RKO (cell line): ENCODE measurements around the gene GRK6.

Experiments
- DNase-seq: peaks from one replicate; pipeline ENCODE4 v3.0.0-alpha.2; 2016; ENCODE audit warnings: low spot score

Gene GRK6

GRCh38 chr5:177440211-177440989, 13.9 kb downstream of the GRK6 start:
- no peak for DNase-seq

DNA sequence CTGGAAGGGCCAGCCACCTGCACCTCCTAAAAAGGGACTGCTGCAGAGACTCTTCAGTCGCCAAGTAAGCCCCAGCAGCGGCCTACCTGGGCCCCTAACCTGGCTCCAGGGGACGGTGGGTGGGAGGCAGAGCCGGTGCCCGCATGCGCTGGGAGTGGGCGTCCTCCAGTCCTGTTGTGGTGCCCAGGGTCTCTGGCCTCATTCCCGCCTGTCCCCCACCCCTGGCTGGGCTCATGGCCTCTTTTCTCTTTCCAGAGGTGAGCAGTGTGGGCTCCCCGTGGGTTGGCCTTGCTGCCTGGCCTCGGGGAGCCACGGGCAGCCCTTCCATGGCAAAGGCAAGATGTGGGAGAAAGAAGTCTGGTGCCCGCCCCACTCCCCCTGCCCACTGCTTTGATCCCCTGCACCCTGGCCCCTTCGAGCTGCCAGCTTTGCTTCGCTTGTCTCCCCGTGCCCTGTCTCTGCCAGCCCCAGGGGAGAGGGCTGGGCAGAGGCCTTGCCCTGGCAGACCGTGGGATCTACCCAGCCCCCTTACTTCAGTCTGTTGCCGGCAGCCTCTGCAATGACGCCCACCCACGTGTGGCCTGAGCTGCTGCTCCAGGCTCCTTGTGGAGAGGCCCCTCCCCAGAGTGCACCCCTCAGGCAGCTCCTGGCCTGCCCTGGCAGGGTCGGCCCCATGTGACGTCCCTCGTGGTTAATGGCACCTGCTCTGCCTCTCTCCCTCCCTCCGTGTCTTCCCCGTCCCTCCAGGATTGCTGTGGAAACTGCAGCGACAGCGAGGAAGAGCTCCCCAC, 14.7 kb downstream of the GRK6 start:
- no peak for DNase-seq

DNA sequence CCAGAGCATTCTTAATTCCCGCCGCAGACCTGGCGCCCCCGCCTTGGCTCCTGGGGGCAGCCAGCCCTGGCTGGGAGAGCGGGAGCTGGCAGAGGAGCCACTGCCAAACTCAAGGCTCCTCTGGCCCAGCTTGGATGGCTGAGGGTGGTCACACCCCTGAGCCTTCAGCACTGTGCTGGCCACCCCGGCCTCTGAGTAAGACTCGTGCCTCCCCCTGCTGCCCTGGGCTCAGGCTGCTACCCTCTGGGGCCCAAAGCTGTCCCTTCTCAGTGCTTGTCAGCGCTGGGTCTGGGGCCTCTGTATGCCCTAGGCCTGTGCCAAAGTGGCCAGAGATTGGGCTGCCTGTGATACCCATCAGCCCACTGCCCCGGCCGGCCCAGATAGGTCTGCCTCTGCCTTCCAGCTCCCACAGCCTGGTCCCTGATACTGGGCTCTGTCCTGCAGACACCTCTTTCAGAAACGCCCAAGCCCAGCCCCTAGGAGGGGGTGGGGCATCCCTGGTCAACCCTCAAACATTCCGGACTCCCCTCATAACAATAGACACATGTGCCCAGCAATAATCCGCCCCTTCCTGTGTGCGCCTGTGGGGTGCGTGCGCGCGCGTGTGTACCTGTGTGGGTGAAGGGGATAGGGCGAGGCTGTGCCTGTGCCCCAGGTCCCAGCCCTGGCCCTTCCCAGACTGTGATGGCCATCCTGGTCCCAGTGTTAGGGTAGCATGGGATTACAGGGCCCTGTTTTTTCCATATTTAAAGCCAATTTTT, 15.8 kb downstream of the GRK6 start:
- no peak for DNase-seq

- no peak for DNase-seq
Measured at GRCh38 chr5:177443144-177443983, 16.9 kb downstream of the GRK6 start.

- no peak for DNase-seq
Measured at GRCh38 chr5:177444106-177445051, 17.9 kb downstream of the GRK6 start.

- no peak for DNase-seq
Measured at GRCh38 chr5:177445052-177445916, 18.8 kb downstream of the GRK6 start.

GRCh38 chr5:177445917-177446199, 19.4 kb downstream of the GRK6 start:
- DNase-seq, result no peak

DNA sequence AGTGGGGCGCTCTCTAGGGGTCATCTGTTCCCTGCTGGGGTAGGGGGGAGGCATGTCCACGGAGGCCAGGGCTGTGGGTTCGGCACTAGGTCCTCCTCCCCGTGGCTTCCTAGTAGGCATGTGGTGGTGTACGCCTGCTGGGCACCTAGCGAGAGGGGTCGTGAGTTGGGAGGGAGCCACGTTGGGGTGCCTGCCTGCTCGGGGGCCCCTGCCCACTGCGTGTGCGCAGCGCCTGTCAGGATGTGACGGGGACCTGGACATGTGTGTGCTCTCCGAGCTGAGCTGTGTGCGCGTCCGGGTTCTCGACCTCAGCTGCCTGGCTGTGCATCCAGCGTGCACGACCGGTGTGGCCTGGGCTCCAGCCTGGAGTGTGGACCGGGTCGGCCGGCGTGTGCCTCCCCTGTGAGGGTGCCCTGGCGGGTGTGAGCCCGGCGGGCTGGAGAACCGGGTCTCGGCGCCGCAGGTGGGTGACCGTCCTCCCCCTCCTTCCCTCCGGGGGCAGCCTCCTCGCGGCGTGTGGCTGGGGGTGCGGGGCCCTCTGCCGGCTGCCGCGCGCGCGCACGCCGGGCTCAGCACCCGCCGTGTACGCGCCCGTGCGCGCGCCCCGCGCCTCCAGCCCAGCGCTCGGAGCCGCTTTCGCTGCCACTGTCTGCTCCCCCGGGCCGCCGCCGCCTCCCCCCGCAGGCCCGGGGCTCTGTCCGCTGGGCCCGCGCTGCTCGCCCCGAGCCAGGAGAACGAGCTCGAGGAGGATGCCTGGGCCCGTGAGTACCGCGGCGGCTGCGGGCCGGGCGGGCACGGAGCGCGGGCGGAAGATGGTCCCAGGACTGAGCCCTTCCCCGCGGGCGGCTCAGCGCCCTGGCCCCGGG, 20.0 kb downstream of the GRK6 start, which contains the start of gene PRR7:
Gene PRR7, plus strand, starts transcription at position 615 of the 866 bp plus-strand sequence. CDS start 8,254 bp downstream, outside the sequence.
- DNase-seq, result peak; percentile 80

DNA sequence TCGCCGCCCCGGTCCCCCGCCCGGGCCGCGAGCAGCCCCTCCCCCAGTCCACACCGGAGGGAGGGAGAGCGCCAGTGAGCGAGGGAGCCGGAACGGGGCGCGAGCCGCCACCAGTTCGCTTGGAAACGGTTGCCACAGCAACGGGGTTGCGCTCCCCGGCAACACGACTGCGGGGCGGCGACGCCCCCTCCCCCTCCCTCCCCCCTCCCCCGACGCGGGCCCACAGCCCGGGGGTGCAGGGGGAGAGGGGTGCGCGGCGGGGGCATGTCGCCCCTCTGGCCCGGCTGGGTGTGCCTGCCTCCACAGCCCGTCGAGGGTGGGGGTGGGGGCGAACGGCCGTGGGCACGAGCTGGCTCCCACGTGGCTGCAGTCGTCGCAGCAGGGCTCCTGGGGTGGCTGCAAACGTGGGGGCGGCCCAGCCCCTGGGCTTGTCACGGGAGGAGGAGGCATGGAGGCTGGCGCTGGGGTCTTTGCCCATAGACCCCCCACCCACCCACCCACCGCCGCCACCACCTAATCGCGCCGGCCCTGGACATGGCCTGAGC, 20.7 kb downstream of the GRK6 start:
- peak; percentile 78 for DNase-seq

DNA sequence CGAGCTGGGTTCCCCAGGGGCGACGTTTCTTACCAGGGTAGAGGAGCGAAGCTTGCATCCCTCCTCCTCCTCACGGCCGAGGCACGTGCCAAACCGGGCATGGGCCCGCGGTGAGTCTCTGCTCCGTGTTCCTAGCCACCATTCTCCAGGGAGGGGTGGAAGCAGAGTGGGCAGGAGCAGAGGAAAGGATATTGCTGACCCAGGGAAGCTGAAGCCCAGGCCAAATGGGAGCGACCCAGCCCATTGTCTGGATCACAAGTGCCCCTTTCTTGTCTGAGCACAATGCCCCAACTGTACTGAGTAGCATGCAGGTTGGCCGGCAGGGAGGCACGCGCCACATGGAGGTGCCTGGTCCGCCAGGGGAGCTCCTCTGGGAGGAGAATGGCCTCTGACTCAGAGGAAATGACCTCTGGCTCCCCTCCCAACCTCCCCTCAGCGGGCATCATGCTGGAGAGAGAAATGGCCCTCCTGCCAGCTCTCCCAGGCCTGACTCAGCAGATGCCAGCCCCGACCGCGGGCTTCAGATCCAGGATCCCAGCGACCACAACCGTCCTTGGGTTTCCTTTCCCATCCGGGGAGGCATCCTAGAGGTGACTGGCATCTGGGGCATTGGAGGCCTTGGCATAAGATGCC, 21.3 kb downstream of the GRK6 start:
- peak; percentile 92 for DNase-seq

DNA sequence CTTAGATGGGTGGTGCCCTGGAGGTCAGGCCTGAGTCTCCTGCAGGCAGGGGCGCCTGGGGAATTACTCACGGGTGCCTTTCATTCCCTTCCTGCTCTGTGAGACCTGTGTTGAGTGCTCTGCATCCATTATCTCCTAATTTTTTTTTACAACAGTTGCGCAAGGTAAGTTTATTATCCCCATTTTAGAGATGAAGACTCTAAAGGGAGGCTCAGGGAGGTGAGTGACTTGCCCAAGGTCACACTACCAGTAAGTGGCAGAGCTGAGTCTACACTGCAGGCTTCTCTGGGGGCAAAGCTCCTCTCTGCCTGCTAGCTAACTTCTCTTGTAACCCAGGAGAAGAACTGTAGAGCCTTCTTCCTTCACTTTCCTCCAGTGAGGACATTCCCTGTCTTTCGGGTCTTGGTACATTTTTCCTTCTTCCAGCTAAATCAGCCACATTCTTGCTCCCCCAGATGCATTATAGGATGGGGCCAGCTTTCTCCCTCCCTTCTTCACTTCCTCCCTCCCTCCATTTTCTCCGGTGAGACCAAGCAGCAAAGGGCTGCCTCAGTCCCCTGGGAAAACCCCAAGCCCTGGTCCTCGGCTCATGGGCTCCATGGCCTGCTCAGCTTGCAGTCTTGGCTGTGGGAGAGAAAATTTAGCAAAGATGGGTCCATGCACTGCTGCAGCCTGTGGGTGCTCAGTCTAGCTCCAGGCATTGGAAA, 21.9 kb downstream of the GRK6 start:
- DNase-seq, result no peak

GRCh38 chr5:177449140-177450061, 22.9 kb downstream of the GRK6 start:
- no peak for DNase-seq

DNA sequence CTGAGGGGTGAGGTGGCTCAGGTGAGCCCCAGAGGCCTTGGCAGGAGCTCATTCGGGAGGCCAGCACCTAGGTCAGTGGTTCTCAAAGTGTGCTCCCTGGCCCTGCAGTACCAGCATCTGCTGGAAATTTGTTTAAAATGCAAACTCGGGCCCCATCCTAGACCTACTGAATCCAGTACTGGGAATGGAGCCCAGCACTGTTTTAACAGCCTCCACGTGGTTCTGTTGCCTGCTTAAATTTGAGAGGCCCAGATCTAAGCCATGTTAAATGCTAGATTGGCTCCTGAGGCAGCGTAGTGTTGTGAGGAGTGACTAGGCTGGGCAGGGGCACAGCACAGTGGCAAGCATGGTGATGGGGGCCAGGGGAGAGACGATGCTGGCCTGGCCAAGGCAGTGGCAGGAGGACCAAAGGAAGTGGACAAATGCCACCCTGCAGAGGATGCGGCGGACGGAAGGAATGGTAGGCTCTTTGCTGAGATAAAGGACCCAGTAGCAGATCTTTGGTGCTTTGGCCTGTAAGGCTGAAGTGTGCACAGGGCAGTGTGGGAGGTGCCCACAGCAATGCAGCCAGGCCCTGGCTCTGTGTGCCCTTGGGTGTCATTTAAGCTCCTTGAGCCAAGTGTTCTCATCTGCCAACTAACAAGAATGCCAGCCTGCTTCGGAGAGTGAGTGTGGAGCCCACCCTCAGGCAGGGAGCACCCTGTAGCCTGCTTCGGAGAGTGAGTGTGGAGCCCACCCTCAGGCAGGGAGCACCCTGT, 24.4 kb downstream of the GRK6 start:
- DNase-seq, result no peak

- DNase-seq, result no peak
Measured at GRCh38 chr5:177452688-177453638, 26.5 kb downstream of the GRK6 start.
